IMR-90 (cell line): ENCODE measurements around the gene SIM1. TPM values are rescaled to one million over a fixed set of nuclear protein-coding genes. Genes with fewer than 3 reads are reported as not detected.

Source experiments
- ATAC-seq: fragments of 200-7000 bp; cut with Tn5 transposase; 2 replicates; pipeline ENCODE4 v1.9.1; 2020; ENCODE audit warnings: low read depth, mild to moderate bottlenecking, moderate library complexity
- BruUV-seq: library from RNA; stranded (reverse); fragments of 400-500 nt; replicated peaks from 2 replicates; lab custom pipeline; 2021; lab: Mats Ljungman, UMichigan
- CTCF ChIA-PET: fragments of 300-600 bp; formaldehyde crosslinking; extraction: SDS; loops from one replicate; lab custom pipeline; 2021; ENCODE audit warnings: antibody characterized with exemption; lab: Yijun Ruan, JAX
- POLR2A ChIA-PET: fragments of 300-600 bp; sonication (Branson Sonifier 250); formaldehyde crosslinking; loops from one replicate; lab custom pipeline; 2022; ENCODE audit warnings: antibody characterized with exemption; ENCODE audit not compliant: unreplicated experiment; lab: Charles Lee
- DNase-seq: peaks from one replicate; pipeline ENCODE4 v3.0.0; 2013
- H2AFZ ChIP-seq: replicated peaks from 2 replicates; pipeline ENCODE3; 2013; ENCODE audit warnings: low read length, mild to moderate bottlenecking; ENCODE audit not compliant: poor library complexity
- H2AK5ac ChIP-seq: 2 replicates; pipeline ENCODE4 v1.6.1; 2013; ENCODE audit warnings: low read depth, low read length, inconsistent platforms
- H2AK9ac ChIP-seq: replicated peaks from 2 replicates; pipeline ENCODE3; 2013; ENCODE audit warnings: mild to moderate bottlenecking, low read depth, low read length, moderate library complexity; ENCODE audit not compliant: poor library complexity
- H2BK120ac ChIP-seq: 2 replicates; pipeline ENCODE4 v1.6.1; 2013; ENCODE audit warnings: low read depth, low read length, inconsistent platforms
- H2BK15ac ChIP-seq: 3 replicates; pipeline ENCODE4 v1.6.1; 2013; ENCODE audit warnings: low read depth, low read length, inconsistent platforms
- H2BK20ac ChIP-seq: 2 replicates; pipeline ENCODE4 v1.6.1; 2013; ENCODE audit warnings: low read depth, mild to moderate bottlenecking, inconsistent platforms, low read length, moderate library complexity
- H2BK5ac ChIP-seq: 2 replicates; pipeline ENCODE4 v1.6.1; 2013; ENCODE audit warnings: mild to moderate bottlenecking, low read depth, low read length, inconsistent platforms; ENCODE audit not compliant: poor library complexity, severe bottlenecking
- H3K14ac ChIP-seq: replicated peaks from 2 replicates; pipeline ENCODE4 v1.6.1; 2013; ENCODE audit warnings: low read depth, low read length, inconsistent platforms
- H3K18ac ChIP-seq: 2 replicates; pipeline ENCODE4 v1.6.1; 2013; ENCODE audit warnings: low read depth, low read length, control low read depth
- H3K23ac ChIP-seq: 2 replicates; pipeline ENCODE4 v1.6.1; 2013; ENCODE audit warnings: low read depth, low read length, inconsistent platforms
- H3K27ac ChIP-seq: 2 replicates; pipeline ENCODE4 v1.5.1; 2013; ENCODE audit warnings: mild to moderate bottlenecking, control low read depth, low read length; ENCODE audit not compliant: insufficient read depth
- H3K27me3 ChIP-seq: 2 replicates; pipeline ENCODE4 v1.6.1; 2013; ENCODE audit warnings: low read length; ENCODE audit not compliant: control insufficient read depth, insufficient read depth
- H3K36me3 ChIP-seq: 2 replicates; pipeline ENCODE4 v1.6.1; 2013; ENCODE audit warnings: low read length, mixed read lengths; ENCODE audit not compliant: control insufficient read depth, insufficient read depth
- H3K4ac ChIP-seq: 2 replicates; pipeline ENCODE4 v1.6.1; 2013; ENCODE audit warnings: low read depth, low read length, inconsistent platforms
- H3K4me1 ChIP-seq: 2 replicates; pipeline ENCODE4 v1.6.1; 2013; ENCODE audit warnings: low read length, mixed read lengths; ENCODE audit not compliant: control insufficient read depth, insufficient read depth
- H3K4me2 ChIP-seq: 2 replicates; pipeline ENCODE4 v1.6.1; 2013; ENCODE audit warnings: low read depth, mild to moderate bottlenecking, control low read depth, low read length, moderate library complexity
- H3K4me3 ChIP-seq: 2 replicates; pipeline ENCODE4 v1.5.1; 2013; ENCODE audit warnings: low read depth, mild to moderate bottlenecking, control low read depth, low read length, moderate library complexity; ENCODE audit not compliant: insufficient read depth
- H3K56ac ChIP-seq: 2 replicates; pipeline ENCODE4 v1.6.1; 2013; ENCODE audit warnings: low read length, inconsistent platforms; ENCODE audit not compliant: insufficient read depth; ENCODE audit errors: extremely low read depth
- H3K79me1 ChIP-seq, 2 experiments: 2 replicates each; pipeline ENCODE4 v1.6.1; 2013; ENCODE audit warnings: low read length in 2 of 2, inconsistent platforms in 1 of 2, low read depth in 1 of 2
- H3K9ac ChIP-seq: 2 replicates; pipeline ENCODE4 v1.6.1; 2013; ENCODE audit warnings: low read depth, low read length, control low read depth
- H3K9me1 ChIP-seq: 2 replicates; pipeline ENCODE4 v1.6.1; 2013; ENCODE audit warnings: low read length, inconsistent platforms; ENCODE audit not compliant: insufficient read depth
- H3K9me3 ChIP-seq: 2 replicates; pipeline ENCODE4 v1.6.1; 2013; ENCODE audit warnings: low read length; ENCODE audit not compliant: control insufficient read depth, insufficient read depth
- H4K20me1 ChIP-seq: 2 replicates; pipeline ENCODE4 v1.6.1; 2013; ENCODE audit warnings: low read length, inconsistent platforms; ENCODE audit not compliant: insufficient read depth
- H4K5ac ChIP-seq: 2 replicates; pipeline ENCODE4 v1.6.1; 2013; ENCODE audit warnings: mild to moderate bottlenecking, low read depth, low read length, control low read depth
- H4K8ac ChIP-seq, 2 experiments: 2 replicates each; pipeline ENCODE4 v1.6.1; 2013; ENCODE audit warnings: low read depth in 2 of 2, low read length in 2 of 2, control low read depth in 1 of 2, inconsistent platforms in 1 of 2
- H4K91ac ChIP-seq: 2 replicates; pipeline ENCODE4 v1.6.1; 2013; ENCODE audit warnings: low read depth, low read length, inconsistent platforms; ENCODE audit not compliant: insufficient read depth
- CHD1 ChIP-seq: IDR thresholded peaks from 2 replicates; pipeline ENCODE4 v1.6.1; 2012; ENCODE audit warnings: low read depth, low read length, improper control_type of control experiment
- CTCF ChIP-seq: conservative IDR thresholded peaks from 2 replicates; pipeline ENCODE4 v1.5.1; 2012; ENCODE audit warnings: mild to moderate bottlenecking, low read depth, low read length, improper control_type of control experiment
- ELK1 ChIP-seq: fragments of 150-350 bp; IDR thresholded peaks from 2 replicates; pipeline ENCODE4 v1.6.1; 2016; ENCODE audit warnings: low read depth, mild to moderate bottlenecking, low read length, moderate library complexity, borderline replicate concordance
- MAFK ChIP-seq: IDR thresholded peaks from 2 replicates; pipeline ENCODE4 v1.6.1; 2012; ENCODE audit warnings: low read depth, low read length, improper control_type of control experiment
- POLR2A ChIP-seq: IDR thresholded peaks from 2 replicates; pipeline ENCODE4 v1.6.1; 2012; ENCODE audit warnings: mild to moderate bottlenecking, low read depth, low read length
- RCOR1 ChIP-seq: IDR thresholded peaks from 2 replicates; pipeline ENCODE4 v1.6.1; 2012; ENCODE audit warnings: mild to moderate bottlenecking, low read length, improper control_type of control experiment; ENCODE audit not compliant: insufficient replicate concordance
- RFX5 ChIP-seq: IDR thresholded peaks from 2 replicates; pipeline ENCODE4 v1.8.0; 2012; ENCODE audit warnings: low read depth, mild to moderate bottlenecking, low read length, moderate library complexity
- SMC3 ChIP-seq: fragments of 150-350 bp; IDR thresholded peaks from 2 replicates; pipeline ENCODE4 v1.6.1; 2016; ENCODE audit warnings: low read depth, mild to moderate bottlenecking, antibody characterized with exemption, low read length, moderate library complexity
- WGBS, 2 experiments: methylation state at CpG; one replicate each; pipeline versions ENCODE4 v1.1.5 to v1.1.7; 2013; ENCODE audit warnings: missing lambda C conversion rate in 2 of 2; ENCODE audit not compliant: insufficient read length in 1 of 2; ENCODE audit errors: extremely low coverage in 2 of 2; 5-methylcytosine and 5-hydroxymethylcytosine counted together
- dilution Hi-C: fragments of 300-500 bp; cut with HindIII; formaldehyde crosslinking; loops from one replicate; pipeline ENCODE4 v1.14.3; 2018; ENCODE audit warnings: low sequenced_read_pairs; ENCODE audit not compliant: unreplicated experiment
- in situ Hi-C: fragments of 300-500 bp; cut with MboI; formaldehyde crosslinking; loops from 3 replicates; pipeline ENCODE4 v1.14.3; 2019; ENCODE audit warnings: low sequenced_read_pairs, inconsistent platforms, mixed read lengths
- intact Hi-C: fragments of 100-400 bp; cut with micrococcal nuclease; formaldehyde crosslinking; loops from 2 replicates; pipeline ENCODE4 v1.10.0; 2022
- polyA plus RNA-seq, 3 experiments: library from polyadenylated mRNA; depleted of rRNA; stranded (reverse); fragments of >200 nt; gene quantifications; 2 replicates each; pipeline ENCODE4 v1.2.3, GENCODE V29; 2012; ENCODE audit warnings: low replicate concordance in 1 of 3
- total RNA-seq: library from RNA; depleted of rRNA; stranded (reverse); fragments of >200 nt; gene quantifications from 2 replicates; pipeline ENCODE4 v1.2.3, GENCODE V29; 2012

The SIM1 gene
- total and polyA plus RNA-seq, 2 of the 4 experiments (the other 2 are of a cell fraction), result not detected

GRCh38 chr6:100460650-100461204, 4.0 kb downstream of the SIM1 start:
- H2BK120ac ChIP-seq, result no peak overlapping the region
- WGBS, 2 experiments, result no CpG with 5 or more reads among the region's 9 CpGs
- ChIA-PET POLR2A (interaction anchor here (0.7 kb wide), 1 partner anchor 115 kb away, joined by 3 read pairs; no protein-coding TSS in a partner anchor), CTCF (interaction anchor here (0.7 to 1.6 kb wide), 10 partner anchors 9 to 349 kb away, joined by 3 to 9 read pairs (median 3); no protein-coding TSS in a partner anchor)
- no peak overlapping the region for H3K4me2 ChIP-seq
- H3K18ac ChIP-seq, result no peak overlapping the region
- H4K20me1 ChIP-seq, result peaks cover 23% of the 10 kb centered on the region; the same call in 1 of the 2 replicates
- DNase-seq, result no peak
- no TSS peak for BruUV-seq
- intact Hi-C loops (no loop called here), dilution Hi-C loops (loop anchor here (25.0 kb wide), 1 partner anchor 348 kb away; no protein-coding TSS in a partner anchor), in situ Hi-C loops (loop anchor here (25.0 kb wide), 1 partner anchor 873 kb away; no protein-coding TSS in a partner anchor)
- peaks cover 5% of the 10 kb centered on the region; the same call in 1 of the 2 replicates for H3K4me1 ChIP-seq
- no peak overlapping the region for H3K4ac ChIP-seq
- no peak overlapping the region for H4K91ac ChIP-seq
- H3K4me3 ChIP-seq, result no peak overlapping the region
- no peak overlapping the region for H3K14ac ChIP-seq
- no peaks in the 10 kb centered on the region for H3K36me3 ChIP-seq
- H2AFZ ChIP-seq, result no peak overlapping the region
- H3K27me3 ChIP-seq, result peaks cover 94% of the 10 kb centered on the region
- H3K9me3 ChIP-seq, result peaks cover 52% of the 10 kb centered on the region
- no peak overlapping the region for H2BK5ac ChIP-seq
- no peak overlapping the region for H2AK9ac ChIP-seq
- no peak overlapping the region for H4K8ac ChIP-seq
- no peak overlapping the region for H3K9ac ChIP-seq
- H2BK20ac ChIP-seq, result no peak overlapping the region
- H3K23ac ChIP-seq, result no peak overlapping the region
- ATAC-seq, result no peak
- no peak overlapping the region for H2BK15ac ChIP-seq
- H2AK5ac ChIP-seq, result no peak overlapping the region
- H3K27ac ChIP-seq, result no peak overlapping the region
- no peaks in the 10 kb centered on the region for H3K9me1 ChIP-seq
- H3K79me1 ChIP-seq, result no peaks in the 10 kb centered on the region
- H4K5ac ChIP-seq, result no peak overlapping the region
- no peak for TF ChIP-seq ELK1
- no peak for TF ChIP-seq SMC3
- TF ChIP-seq MAFK, result no peak
- TF ChIP-seq CHD1, result no peak
- TF ChIP-seq CTCF, result peak; percentile 26
- TF ChIP-seq RCOR1, result no peak
- no peak for TF ChIP-seq POLR2A
- no peak for TF ChIP-seq RFX5
- H3K56ac ChIP-seq, result no peak overlapping the region
